WERI-Rb-1 (cell line): ENCODE results near the gene SLC7A14.

Experiments
- DNase-seq: peaks from one replicate; pipeline ENCODE4 v3.0.0-alpha.2; 2020
- H3K27ac ChIP-seq: fragments of 250-450 bp; sonication (Bioruptor Pico); 2 replicates; pipeline ENCODE4 v1.5.1; 2020; ENCODE audit warnings: mild to moderate bottlenecking, moderate library complexity
- H3K27me3 ChIP-seq: fragments of 250-450 bp; sonication (Bioruptor Pico); 2 replicates; pipeline ENCODE4 v1.5.1; 2021; ENCODE audit warnings: mild to moderate bottlenecking, low read depth, moderate library complexity; ENCODE audit not compliant: insufficient read depth, severe bottlenecking
- H3K36me3 ChIP-seq: fragments of 250-450 bp; sonication (Bioruptor Pico); 2 replicates; pipeline ENCODE4 v1.5.1; 2020; ENCODE audit warnings: mild to moderate bottlenecking, moderate library complexity
- H3K4me3 ChIP-seq: 2 replicates; pipeline ENCODE4 v1.5.1; 2011; ENCODE audit warnings: low read depth, mild to moderate bottlenecking, control low read depth, low read length
- H3K9me3 ChIP-seq: fragments of 250-450 bp; sonication (Bioruptor Pico); 2 replicates; pipeline ENCODE4 v1.5.1; 2021; ENCODE audit warnings: mild to moderate bottlenecking, moderate library complexity; ENCODE audit not compliant: severe bottlenecking
- TF ChIP-seq, protein P1 (sequence below): IDR thresholded peaks from 2 replicates; pipeline ENCODE4 v1.5.1; 2011; ENCODE audit warnings: low read depth, mild to moderate bottlenecking, control low read depth, inconsistent platforms, low read length

Gene SLC7A14

DNA sequence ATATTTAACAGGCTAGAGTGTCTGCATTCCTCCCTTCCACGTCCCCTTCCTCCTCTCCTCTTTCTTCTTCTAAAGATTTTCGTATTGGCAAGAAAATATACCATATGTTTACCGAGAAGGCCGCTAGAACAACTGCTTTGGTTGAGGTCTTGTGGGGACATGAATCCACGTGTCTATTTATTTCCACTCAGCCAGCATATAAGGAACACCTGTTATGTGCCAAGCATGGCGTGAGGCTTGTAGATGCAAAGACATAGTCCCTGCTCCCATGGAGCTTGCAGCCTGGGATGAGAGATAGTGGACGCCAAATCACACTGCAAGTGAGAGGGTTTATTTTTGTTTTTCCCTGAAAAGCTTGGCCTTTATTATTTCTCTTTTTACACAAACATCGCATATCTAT lies 57.1 kb downstream of the SLC7A14 start:
- TF ChIP-seq, protein P1, sequence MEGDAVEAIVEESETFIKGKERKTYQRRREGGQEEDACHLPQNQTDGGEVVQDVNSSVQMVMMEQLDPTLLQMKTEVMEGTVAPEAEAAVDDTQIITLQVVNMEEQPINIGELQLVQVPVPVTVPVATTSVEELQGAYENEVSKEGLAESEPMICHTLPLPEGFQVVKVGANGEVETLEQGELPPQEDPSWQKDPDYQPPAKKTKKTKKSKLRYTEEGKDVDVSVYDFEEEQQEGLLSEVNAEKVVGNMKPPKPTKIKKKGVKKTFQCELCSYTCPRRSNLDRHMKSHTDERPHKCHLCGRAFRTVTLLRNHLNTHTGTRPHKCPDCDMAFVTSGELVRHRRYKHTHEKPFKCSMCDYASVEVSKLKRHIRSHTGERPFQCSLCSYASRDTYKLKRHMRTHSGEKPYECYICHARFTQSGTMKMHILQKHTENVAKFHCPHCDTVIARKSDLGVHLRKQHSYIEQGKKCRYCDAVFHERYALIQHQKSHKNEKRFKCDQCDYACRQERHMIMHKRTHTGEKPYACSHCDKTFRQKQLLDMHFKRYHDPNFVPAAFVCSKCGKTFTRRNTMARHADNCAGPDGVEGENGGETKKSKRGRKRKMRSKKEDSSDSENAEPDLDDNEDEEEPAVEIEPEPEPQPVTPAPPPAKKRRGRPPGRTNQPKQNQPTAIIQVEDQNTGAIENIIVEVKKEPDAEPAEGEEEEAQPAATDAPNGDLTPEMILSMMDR: no peak
- no peaks in the 10 kb centered on the region for H3K27me3 ChIP-seq
- no peak for DNase-seq
- H3K27ac ChIP-seq: no peak overlapping the region
- H3K4me3 ChIP-seq: no peak overlapping the region
- H3K9me3 ChIP-seq: no peaks in the 10 kb centered on the region
- H3K36me3 ChIP-seq: no peaks in the 10 kb centered on the region

DNA sequence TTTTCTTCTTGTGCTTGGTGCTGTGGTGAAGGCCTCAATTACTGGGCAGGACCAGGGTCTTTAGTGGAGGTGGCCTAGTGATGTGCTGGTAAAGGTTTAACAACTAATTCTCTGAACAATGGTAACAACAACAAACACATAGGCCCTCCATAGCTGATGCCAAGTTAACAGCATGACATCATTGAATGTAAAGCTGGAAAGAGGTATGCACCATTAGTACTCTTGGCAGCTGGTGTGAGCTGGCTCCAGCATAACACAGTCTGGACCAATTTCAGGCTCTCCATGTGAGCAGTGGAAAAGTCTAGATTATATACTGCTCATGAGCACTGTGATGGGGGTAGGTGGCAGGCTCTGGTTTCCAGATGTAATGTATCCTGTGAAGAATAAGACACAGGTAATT lies 61.8 kb downstream of the SLC7A14 start:
- Histone ChIP-seq H3K9me3 (no peaks in the 10 kb centered on the region), H3K4me3 (no peak overlapping the region), H3K27me3 (no peaks in the 10 kb centered on the region), H3K36me3 (no peaks in the 10 kb centered on the region), H3K27ac (no peak overlapping the region)
- TF ChIP-seq, protein P1: no peak
- DNase-seq: no peak

DNA sequence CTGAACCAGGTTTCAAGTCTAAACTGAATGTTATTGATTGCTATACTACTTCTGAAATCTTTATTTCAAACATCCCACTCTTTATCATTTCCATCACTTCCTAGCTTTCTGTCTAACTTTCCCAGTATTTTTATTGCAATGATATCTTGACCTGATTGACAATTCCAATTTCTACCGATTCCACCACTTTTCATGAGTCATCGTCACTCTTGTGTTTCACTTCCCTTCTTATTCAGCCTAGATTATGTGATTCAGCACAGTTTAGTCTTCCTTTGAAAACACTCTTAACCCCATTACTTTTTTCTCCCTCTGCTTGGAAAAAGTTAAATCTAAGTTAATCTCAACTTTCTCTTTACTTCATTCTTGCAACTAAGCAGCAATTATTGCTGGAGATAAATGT lies 62.6 kb downstream of the SLC7A14 start:
- Histone ChIP-seq H3K4me3 (no peak overlapping the region), H3K9me3 (no peaks in the 10 kb centered on the region), H3K36me3 (no peaks in the 10 kb centered on the region), H3K27me3 (no peaks in the 10 kb centered on the region), H3K27ac (no peak overlapping the region)
- TF ChIP-seq, protein P1: no peak
- DNase-seq: no peak

DNA sequence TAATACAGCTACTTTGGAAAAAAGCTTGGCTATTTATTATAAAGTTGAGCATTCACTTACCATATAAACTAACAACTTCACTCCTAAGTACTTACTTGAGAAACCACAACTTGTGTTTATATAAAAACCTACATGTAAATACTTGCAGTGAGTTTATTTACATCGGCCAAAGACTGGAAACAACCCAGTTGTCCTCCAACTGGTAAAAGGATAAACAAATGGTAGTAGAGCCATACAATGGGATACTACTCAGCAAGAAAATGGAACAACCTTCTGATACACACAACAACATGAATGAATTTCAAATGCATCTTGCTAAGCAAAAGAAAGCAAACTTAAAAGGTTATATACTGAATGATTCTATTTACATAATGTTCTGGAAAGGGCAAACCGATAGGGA lies 63.7 kb downstream of the SLC7A14 start:
- H3K4me3 ChIP-seq: no peak overlapping the region
- H3K27me3 ChIP-seq: no peaks in the 10 kb centered on the region
- TF ChIP-seq, protein P1: no peak
- DNase-seq: no peak
- no peaks in the 10 kb centered on the region for H3K36me3 ChIP-seq
- H3K27ac ChIP-seq: no peak overlapping the region
- H3K9me3 ChIP-seq: no peaks in the 10 kb centered on the region

DNA sequence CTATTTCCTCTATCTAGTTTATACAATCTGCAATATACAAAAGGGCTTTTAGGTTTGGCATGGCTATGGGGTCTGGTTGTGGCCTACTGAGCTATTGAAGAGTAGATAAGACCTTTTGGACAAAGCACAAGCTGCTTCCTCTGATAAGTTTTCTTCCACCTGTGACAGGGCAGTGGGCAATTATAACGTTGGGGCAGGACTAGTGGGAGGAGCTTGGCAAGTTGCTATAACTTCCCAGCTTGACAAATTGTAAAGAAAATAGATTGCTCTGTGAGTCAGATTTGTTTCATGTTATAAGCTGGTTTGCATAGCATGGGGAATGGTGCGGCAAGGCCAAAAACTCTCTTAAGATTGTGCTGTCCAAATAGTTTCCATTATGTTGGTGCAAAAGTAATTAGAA lies 64.9 kb downstream of the SLC7A14 start:
- Histone ChIP-seq H3K9me3 (no peaks in the 10 kb centered on the region), H3K27me3 (no peaks in the 10 kb centered on the region), H3K36me3 (no peaks in the 10 kb centered on the region), H3K4me3 (no peak overlapping the region), H3K27ac (no peak overlapping the region)
- DNase-seq: no peak
- TF ChIP-seq, protein P1: no peak

DNA sequence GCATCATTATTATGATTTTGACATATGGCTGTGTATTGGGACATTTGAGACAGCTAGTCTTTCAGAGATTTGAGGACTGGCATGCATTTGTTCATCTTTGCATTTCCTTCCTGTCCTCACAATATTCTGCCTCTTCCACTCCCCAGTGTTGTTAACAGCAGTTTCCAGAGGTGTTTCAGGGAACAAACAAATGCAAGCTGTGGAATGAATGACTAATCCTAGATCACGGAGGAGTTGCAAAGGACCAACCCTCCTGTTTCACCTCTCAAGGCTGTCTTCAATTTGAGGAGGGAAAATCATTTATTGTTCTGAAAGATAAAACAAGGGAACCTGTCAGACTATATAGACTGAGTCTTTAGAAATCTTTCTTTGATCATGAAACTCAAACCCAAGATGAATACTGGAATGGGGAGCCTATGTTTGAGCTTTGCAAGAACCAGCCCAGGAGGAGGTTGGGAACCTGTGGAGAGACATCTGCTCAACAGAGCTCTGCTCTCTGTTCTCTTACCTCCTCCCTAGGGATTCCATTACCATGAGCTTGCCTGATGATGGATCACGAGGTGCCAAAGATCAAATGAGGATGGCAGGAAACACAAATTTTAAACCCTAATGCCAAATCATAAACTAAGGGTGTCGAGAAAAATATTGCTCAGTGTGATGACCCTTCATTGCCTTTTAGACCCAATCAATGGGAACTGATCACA lies 68.5 kb downstream of the SLC7A14 start:
- Histone ChIP-seq H3K36me3 (no peaks in the 10 kb centered on the region), H3K9me3 (no peaks in the 10 kb centered on the region), H3K27me3 (no peaks in the 10 kb centered on the region), H3K4me3 (no peak overlapping the region), H3K27ac (no peak overlapping the region)
- TF ChIP-seq, protein P1: no peak
- no peak for DNase-seq
